Kidney (tissue), 14 donors: ENCODE measurements around the gene FATE1. TPM values are rescaled to one million over a fixed set of nuclear protein-coding genes. Genes with fewer than 3 reads are reported as not detected.

ENCODE experiments used
- DNase-seq, 5 donors: peaks; one replicate each; pipeline ENCODE4 v3.0.0-alpha.2; 2013 to 2020
- FAIRE-seq: peaks from 2 replicates; lab custom pipeline; 2012; peaks lifted over from hg19 to GRCh38; lab: Jason Lieb, UNC
- H3K27ac ChIP-seq, 2 donors: one replicate each; pipeline ENCODE4 v1.7.0; 2013; ENCODE audit warnings: low read depth in 2 of 2, low read length in 2 of 2, inconsistent platforms in 1 of 2
- H3K27me3 ChIP-seq: one replicate; pipeline ENCODE4 v1.7.1; 2013; ENCODE audit warnings: low read length, inconsistent platforms; ENCODE audit not compliant: control insufficient read depth, insufficient read depth
- H3K36me3 ChIP-seq, 3 donors: one replicate each; pipeline versions ENCODE4 v1.7.0 to v1.7.1; 2013; ENCODE audit warnings: low read length in 3 of 3, control low read depth in 1 of 3, inconsistent platforms in 1 of 3; ENCODE audit not compliant: insufficient read depth in 3 of 3, control insufficient read depth in 2 of 3
- H3K4me1 ChIP-seq, 3 donors: one replicate each; pipeline versions ENCODE4 v1.7.0 to v1.7.1; 2013; ENCODE audit warnings: low read length in 3 of 3, inconsistent platforms in 1 of 3, low read depth in 1 of 3; ENCODE audit not compliant: control insufficient read depth in 2 of 3, insufficient read depth in 2 of 3
- H3K4me3 ChIP-seq, 3 donors: one replicate each; pipeline versions ENCODE4 v1.7.0 to v1.8.1; 2013; ENCODE audit warnings: low read length in 3 of 3, control low read depth in 1 of 3, inconsistent platforms in 1 of 3
- H3K9ac ChIP-seq, 3 donors: one replicate each; pipeline versions ENCODE4 v1.7.0 to v1.7.1; 2013; ENCODE audit warnings: low read length in 3 of 3, control low read depth in 1 of 3, inconsistent platforms in 1 of 3
- H3K9me3 ChIP-seq, 3 donors: one replicate each; pipeline versions ENCODE4 v1.7.0 to v1.7.1; 2013; ENCODE audit warnings: low read length in 3 of 3, control low read depth in 1 of 3, inconsistent platforms in 1 of 3; ENCODE audit not compliant: control insufficient read depth in 2 of 3, insufficient read depth in 1 of 3
- intact Hi-C: fragments of 100-400 bp; cut with DNase I; formaldehyde crosslinking; loops from one replicate; pipeline ENCODE4 v1.11.1; 2022
- polyA plus RNA-seq: library from polyadenylated mRNA; stranded (reverse); fragments of 350-450 nt; fragmentation: Illumina TruSeq; extraction: RNeasy Lipid Tissue Mini Kit (QIAGEN cat#74804); gene quantifications from one replicate; pipeline ENCODE4 v1.2.3, GENCODE V29; 2014; ENCODE audit warnings: low read depth, low replicate concordance; ENCODE audit not compliant: insufficient read depth
- total RNA-seq: library from RNA; stranded (reverse); fragmentation: NEBNext Ultra II Directional; extraction: Animal tissue kit (Norgen Biotek cat#: 25700); gene quantifications from one replicate; pipeline ENCODE4 v1.2.1, GENCODE V29; 2021
- TF ChIP-seq, protein P1 (sequence below): IDR thresholded peaks from 3 replicates; pipeline ENCODE4 v1.5.1; 2012; ENCODE audit warnings: mild to moderate bottlenecking, moderate library complexity, borderline replicate concordance; ENCODE audit not compliant: insufficient read depth; ENCODE audit errors: extremely low read depth
- donor health status: control.
- donor health status: control.
- donor health status: control.
- donor health status: control.
- donor health status: control.
- donor health status: DM: yes; HTN: yes; CAD: no.
- donor health status: Normal renal cell carcinoma (clear cell type).

The FATE1 gene
- total and polyA plus RNA-seq, 2 donors from 2014 or later, result 0.52 TPM; not detected in 1

DNA sequence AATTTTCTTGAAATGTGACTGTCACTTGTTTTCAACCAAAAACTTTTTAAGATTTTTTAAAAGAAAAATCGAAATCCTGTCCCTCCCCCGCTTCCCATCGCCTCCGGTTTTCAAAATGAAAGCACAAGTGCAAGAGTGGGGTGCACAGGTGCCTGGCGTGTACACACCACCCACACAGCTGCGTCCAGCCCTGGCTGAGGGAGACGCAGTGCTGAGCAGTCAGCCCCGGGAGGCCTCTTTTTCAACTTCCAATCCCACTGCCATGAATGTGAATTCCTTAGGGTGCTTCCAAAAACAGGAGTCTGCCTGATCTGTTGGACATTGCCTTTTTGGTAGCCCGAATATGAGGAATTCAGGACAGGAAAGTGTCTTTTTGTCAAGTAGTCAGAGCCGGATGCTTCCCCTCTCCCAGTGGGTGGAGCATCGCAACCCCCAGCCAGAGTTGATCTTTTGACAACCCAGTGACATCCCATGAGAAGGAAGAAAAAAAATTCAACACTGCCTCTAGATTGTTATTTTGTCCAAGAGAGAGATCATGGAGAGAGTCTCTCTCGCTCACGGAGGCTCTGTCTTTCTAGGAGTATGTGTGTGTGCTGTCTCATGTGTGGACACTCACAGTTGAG is 11.7 kb upstream of the FATE1 start:
- Histone ChIP-seq H3K9me3 (no peaks in the 10 kb centered on the region), H3K4me1 (no peaks in the 10 kb centered on the region), H3K9ac (no peak overlapping the region), H3K4me3 (no peak overlapping the region), H3K27ac (no peak overlapping the region), H3K36me3 (no peaks in the 10 kb centered on the region), H3K27me3 (no peaks in the 10 kb centered on the region)
- no peak for FAIRE-seq
- TF ChIP-seq, protein P1, sequence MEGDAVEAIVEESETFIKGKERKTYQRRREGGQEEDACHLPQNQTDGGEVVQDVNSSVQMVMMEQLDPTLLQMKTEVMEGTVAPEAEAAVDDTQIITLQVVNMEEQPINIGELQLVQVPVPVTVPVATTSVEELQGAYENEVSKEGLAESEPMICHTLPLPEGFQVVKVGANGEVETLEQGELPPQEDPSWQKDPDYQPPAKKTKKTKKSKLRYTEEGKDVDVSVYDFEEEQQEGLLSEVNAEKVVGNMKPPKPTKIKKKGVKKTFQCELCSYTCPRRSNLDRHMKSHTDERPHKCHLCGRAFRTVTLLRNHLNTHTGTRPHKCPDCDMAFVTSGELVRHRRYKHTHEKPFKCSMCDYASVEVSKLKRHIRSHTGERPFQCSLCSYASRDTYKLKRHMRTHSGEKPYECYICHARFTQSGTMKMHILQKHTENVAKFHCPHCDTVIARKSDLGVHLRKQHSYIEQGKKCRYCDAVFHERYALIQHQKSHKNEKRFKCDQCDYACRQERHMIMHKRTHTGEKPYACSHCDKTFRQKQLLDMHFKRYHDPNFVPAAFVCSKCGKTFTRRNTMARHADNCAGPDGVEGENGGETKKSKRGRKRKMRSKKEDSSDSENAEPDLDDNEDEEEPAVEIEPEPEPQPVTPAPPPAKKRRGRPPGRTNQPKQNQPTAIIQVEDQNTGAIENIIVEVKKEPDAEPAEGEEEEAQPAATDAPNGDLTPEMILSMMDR, result no peak
- DNase-seq, result no peak
- intact Hi-C loops, result no loop called here

DNA sequence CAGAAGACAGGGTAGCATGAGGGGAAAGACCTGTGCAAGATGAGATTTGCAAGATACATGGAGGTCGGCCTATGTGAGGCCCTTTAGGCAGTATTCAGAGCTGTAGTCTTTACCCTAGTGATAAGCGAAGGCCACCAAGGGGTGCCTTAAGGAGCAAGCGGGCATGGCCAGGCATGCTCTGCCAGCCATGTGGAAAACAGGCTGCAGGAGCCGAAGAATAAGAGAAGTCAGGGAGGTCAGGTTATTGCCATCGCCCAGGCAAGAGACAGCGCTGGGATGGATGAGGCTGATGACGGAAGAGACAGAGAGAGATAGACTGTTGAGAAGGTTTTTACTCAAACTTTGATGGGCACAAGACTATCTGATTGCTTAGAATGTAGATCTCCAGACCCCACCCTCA is 7.0 kb upstream of the FATE1 start:
- no peak overlapping the region for H3K27ac ChIP-seq
- no peak overlapping the region for H3K4me3 ChIP-seq
- H3K4me1 ChIP-seq, result no peaks in the 10 kb centered on the region
- TF ChIP-seq, protein P1, result no peak
- DNase-seq (no peak), FAIRE-seq (no peak)
- no peak overlapping the region for H3K9ac ChIP-seq
- no peaks in the 10 kb centered on the region for H3K27me3 ChIP-seq
- H3K9me3 ChIP-seq, result no peaks in the 10 kb centered on the region
- no peaks in the 10 kb centered on the region for H3K36me3 ChIP-seq
- intact Hi-C loops, result no loop called here

DNA sequence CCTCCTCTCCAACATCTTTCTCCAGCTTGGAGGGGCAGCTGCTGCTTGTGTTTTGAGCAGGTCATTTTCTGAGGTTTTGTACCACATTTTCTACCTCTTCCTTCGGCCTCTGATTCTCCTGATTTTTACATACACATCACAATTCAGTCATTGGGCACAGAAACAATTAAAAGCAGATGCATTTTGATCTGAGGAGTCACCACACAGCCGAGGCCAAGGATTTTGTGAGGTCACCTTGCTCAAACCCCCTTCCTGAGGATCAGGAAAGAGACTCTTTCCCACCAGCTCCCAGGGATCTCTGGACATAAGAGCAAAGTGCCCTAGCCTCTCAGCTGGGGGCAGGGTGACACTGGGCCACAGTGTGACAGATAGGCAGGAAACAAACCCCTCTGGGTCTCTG is 5.4 kb upstream of the FATE1 start:
- H3K9ac ChIP-seq, result no peak overlapping the region
- H3K36me3 ChIP-seq, result no peaks in the 10 kb centered on the region
- intact Hi-C loops, result no loop called here
- DNase-seq (no peak), FAIRE-seq (no peak)
- no peaks in the 10 kb centered on the region for H3K4me1 ChIP-seq
- H3K4me3 ChIP-seq, result no peak overlapping the region
- H3K27ac ChIP-seq, result no peak overlapping the region
- no peaks in the 10 kb centered on the region for H3K9me3 ChIP-seq
- no peaks in the 10 kb centered on the region for H3K27me3 ChIP-seq
- TF ChIP-seq, protein P1, result no peak

- H3K9ac ChIP-seq, result no peak overlapping the region
- no peaks in the 10 kb centered on the region for H3K9me3 ChIP-seq
- H3K36me3 ChIP-seq, result no peaks in the 10 kb centered on the region
- H3K4me3 ChIP-seq, result no peak overlapping the region
- FAIRE-seq, result no peak
- H3K27me3 ChIP-seq, result no peaks in the 10 kb centered on the region
- intact Hi-C loops, result no loop called here
- DNase-seq, result no peak
- H3K27ac ChIP-seq, result no peak overlapping the region
- no peaks in the 10 kb centered on the region for H3K4me1 ChIP-seq
- TF ChIP-seq, protein P1, result no peak
These were observed 4.7 kb upstream of the FATE1 start for GRCh38 chrX:151711154-151711553.
